RWPE2 (cell line): ENCODE measurements around the gene MUSTN1.

Experiments
- ATAC-seq: fragments of 200-7000 bp; cut with Tn5 transposase; 3 replicates; pipeline ENCODE4 v1.9.1; 2021; ENCODE audit warnings: low read depth
- DNase-seq: peaks from one replicate; pipeline ENCODE4 v3.0.0-alpha.2; 2020; ENCODE audit warnings: low spot score
- H3K27ac ChIP-seq: fragments of 450-650 bp; 2 replicates; pipeline ENCODE4 v1.5.1; 2017; ENCODE audit warnings: mild to moderate bottlenecking; ENCODE audit not compliant: poor library complexity, severe bottlenecking
- H3K27me3 ChIP-seq: fragments of 250-450 bp; sonication (Bioruptor Pico); 2 replicates; pipeline ENCODE4 v1.5.1; 2021; ENCODE audit warnings: mild to moderate bottlenecking, moderate library complexity; ENCODE audit not compliant: insufficient read depth, poor library complexity, severe bottlenecking
- H3K36me3 ChIP-seq: fragments of 250-450 bp; sonication (Bioruptor Pico); 2 replicates; pipeline ENCODE4 v1.5.1; 2020; ENCODE audit warnings: low read depth, mild to moderate bottlenecking, moderate library complexity
- H3K4me1 ChIP-seq: fragments of 250-450 bp; sonication (Bioruptor Pico); 2 replicates; pipeline ENCODE4 v1.5.1; 2021; ENCODE audit warnings: mild to moderate bottlenecking, moderate library complexity; ENCODE audit not compliant: insufficient read depth, poor library complexity, severe bottlenecking
- H3K4me3 ChIP-seq: fragments of 250-450 bp; sonication (Bioruptor Pico); 2 replicates; pipeline ENCODE4 v1.5.1; 2021; ENCODE audit warnings: mild to moderate bottlenecking, moderate library complexity; ENCODE audit not compliant: severe bottlenecking
- H3K9me3 ChIP-seq: fragments of 250-450 bp; sonication (Bioruptor Pico); 2 replicates; pipeline ENCODE4 v1.5.1; 2021; ENCODE audit warnings: mild to moderate bottlenecking, moderate library complexity; ENCODE audit not compliant: severe bottlenecking
- TF ChIP-seq, protein P1 (sequence below): fragments of 450-650 bp; IDR thresholded peaks from one replicate; pipeline ENCODE4 v1.5.1; 2017; ENCODE audit warnings: mild to moderate bottlenecking, moderate library complexity; ENCODE audit not compliant: poor library complexity, severe bottlenecking

The MUSTN1 gene

DNA sequence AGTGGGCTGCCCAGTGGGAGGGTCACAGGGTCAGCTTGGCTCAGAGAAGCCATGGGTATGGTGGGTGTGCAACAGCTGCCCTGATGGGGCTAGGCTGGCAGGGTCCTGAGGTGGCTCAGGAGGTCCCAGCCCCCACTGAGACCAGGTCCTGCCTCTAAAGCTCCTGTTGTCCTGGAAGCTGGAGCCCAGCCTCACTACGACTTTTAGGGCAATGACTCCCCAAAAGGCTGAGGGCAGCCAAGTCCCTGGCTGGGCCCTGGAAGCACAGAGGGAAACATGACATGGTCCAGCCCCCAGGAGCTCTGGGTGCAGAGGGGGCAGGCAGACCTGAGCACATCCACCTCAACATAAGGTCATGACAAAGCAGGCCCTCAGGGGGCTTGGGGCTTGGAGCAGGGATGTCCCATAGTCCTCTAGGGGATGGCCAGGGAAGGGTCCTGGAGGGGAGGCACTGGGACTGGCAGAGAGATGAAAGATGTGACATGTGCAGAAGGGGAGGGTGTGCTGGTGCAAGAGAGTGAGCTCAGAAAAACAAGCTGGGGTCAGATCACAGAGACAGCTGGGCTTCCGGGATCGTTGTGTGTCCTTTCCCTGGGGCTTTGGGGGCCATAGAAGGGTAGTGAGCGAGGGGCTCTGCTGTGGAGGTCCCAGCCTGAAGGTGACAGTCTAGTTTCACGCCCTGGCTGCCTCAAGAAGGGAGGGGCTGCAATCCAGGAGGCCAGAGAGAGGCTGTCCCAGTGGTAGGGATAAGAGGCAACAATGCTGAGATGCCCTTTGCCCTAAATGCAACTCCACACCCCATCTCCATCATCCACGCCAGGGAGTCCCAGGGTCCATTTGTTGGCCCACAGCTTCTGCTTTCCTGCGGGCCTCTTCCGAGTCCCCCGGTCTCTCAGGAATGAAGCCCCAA is 40.9 kb downstream of the MUSTN1 start:
- H3K4me3 ChIP-seq = no peak overlapping the region
- H3K9me3 ChIP-seq = no peaks in the 10 kb centered on the region
- TF ChIP-seq, protein P1, sequence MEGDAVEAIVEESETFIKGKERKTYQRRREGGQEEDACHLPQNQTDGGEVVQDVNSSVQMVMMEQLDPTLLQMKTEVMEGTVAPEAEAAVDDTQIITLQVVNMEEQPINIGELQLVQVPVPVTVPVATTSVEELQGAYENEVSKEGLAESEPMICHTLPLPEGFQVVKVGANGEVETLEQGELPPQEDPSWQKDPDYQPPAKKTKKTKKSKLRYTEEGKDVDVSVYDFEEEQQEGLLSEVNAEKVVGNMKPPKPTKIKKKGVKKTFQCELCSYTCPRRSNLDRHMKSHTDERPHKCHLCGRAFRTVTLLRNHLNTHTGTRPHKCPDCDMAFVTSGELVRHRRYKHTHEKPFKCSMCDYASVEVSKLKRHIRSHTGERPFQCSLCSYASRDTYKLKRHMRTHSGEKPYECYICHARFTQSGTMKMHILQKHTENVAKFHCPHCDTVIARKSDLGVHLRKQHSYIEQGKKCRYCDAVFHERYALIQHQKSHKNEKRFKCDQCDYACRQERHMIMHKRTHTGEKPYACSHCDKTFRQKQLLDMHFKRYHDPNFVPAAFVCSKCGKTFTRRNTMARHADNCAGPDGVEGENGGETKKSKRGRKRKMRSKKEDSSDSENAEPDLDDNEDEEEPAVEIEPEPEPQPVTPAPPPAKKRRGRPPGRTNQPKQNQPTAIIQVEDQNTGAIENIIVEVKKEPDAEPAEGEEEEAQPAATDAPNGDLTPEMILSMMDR = no peak
- H3K4me1 ChIP-seq = no peaks in the 10 kb centered on the region
- DNase-seq (no peak), ATAC-seq (no peak)
- H3K27me3 ChIP-seq = no peaks in the 10 kb centered on the region
- no peaks in the 10 kb centered on the region for H3K36me3 ChIP-seq
- H3K27ac ChIP-seq = no peak overlapping the region

DNA sequence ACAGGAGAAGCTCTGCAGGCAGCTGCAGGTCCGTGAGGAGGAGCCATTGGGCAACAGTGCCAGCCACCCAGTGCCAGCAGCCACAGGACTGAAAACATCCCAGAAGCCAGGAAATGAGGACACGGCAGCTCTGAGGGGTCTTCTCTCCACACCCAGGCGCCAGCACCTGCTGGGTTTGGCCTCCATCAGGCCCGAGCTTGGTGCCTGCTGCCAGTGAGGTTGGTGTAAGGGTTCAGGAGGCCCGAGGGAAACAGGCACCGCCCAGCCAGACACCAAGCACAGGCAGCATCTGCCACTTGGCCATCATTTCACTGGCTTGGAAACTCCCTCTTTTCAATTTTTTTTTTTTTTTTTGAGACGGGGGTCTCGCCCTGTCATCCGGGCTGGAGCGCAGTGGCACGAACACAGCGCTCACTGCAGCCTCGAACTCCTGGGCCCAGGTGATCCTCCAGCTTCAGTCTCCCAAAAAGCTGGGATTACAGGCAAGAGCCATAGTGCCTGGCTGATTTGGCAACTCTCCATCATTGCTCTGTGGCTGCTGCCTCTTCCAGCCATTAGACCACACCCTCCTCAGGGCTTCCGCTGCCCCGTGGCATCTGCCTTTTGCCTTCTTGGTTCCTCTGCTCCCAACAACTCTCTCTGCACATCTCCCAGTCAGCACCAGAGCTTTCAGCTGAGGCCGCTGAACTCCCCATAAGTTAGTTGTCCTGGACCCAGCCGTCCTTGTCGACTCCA is 41.7 kb downstream of the MUSTN1 start:
- Histone ChIP-seq H3K4me3 (no peak overlapping the region), H3K4me1 (no peaks in the 10 kb centered on the region), H3K36me3 (no peaks in the 10 kb centered on the region), H3K27me3 (no peaks in the 10 kb centered on the region), H3K9me3 (no peaks in the 10 kb centered on the region), H3K27ac (no peak overlapping the region)
- TF ChIP-seq, protein P1 = no peak
- ATAC-seq = no peak
- no peak for DNase-seq

DNA sequence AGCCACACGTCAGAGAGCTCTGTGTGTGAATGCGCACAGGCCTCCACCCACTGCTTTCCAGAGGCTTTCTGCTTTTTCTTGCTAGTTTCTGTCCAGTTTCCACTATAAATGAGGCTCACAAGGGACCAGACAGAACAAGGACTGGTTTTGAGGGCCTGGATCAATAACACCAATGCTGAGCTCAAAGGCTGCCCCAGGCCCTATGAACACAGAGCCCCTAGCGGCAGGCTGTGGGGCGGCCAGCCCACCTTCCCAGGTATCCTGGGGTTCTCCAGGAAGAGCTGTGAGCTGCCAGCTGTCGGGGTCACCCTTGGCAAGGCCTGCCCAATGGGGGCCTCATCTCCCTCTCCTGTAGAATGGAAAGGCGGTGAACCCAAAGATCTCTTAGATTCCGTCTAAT is 42.4 kb downstream of the MUSTN1 start:
- Histone ChIP-seq H3K4me1 (no peaks in the 10 kb centered on the region), H3K27me3 (no peaks in the 10 kb centered on the region), H3K36me3 (no peaks in the 10 kb centered on the region), H3K27ac (no peak overlapping the region), H3K4me3 (no peak overlapping the region), H3K9me3 (no peaks in the 10 kb centered on the region)
- ATAC-seq = no peak
- TF ChIP-seq, protein P1 = no peak
- DNase-seq = no peak

DNA sequence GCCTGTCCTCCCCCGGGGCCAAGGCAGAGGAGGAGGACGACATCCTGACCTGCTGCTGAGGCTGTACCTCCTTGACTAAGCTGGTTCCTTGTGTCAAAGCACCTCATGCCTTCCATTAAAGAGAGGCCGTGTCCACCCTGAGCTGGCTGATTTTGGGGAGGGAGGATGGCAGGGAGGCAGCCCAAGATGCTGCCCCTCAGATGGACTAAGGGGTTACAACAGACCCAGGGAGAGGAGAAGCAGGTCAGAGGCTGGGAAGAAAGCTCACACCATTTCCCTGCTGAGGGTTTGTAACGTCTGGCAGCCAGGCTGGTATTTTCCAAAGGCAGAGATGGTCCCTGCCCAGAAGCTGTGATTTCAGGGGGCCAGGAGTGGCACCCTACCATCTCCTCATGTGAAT is 42.9 kb downstream of the MUSTN1 start:
- DNase-seq = no peak
- H3K4me1 ChIP-seq = no peaks in the 10 kb centered on the region
- no peak overlapping the region for H3K27ac ChIP-seq
- TF ChIP-seq, protein P1 = no peak
- no peak overlapping the region for H3K4me3 ChIP-seq
- H3K36me3 ChIP-seq = no peaks in the 10 kb centered on the region
- no peaks in the 10 kb centered on the region for H3K27me3 ChIP-seq
- ATAC-seq = no peak
- H3K9me3 ChIP-seq = no peaks in the 10 kb centered on the region
